GM21825 (cell line): ENCODE data around the gene SFI1.
"Not testable (repeated sequence)": the region's sequence is repeated elsewhere in the genome, so short reads cannot be mapped to it uniquely, and the experiment has no call there.

Experiments
- ATAC-seq: cut with Tn5 transposase; IDR thresholded peaks from one replicate; pipeline ENCODE4 v1.9.1; 2021; ENCODE audit warnings: mild to moderate bottlenecking, moderate library complexity; ENCODE audit not compliant: unreplicated experiment

SFI1 gene

GRCh38 chr22:31586137-31586920 is 90.0 kb downstream of the SFI1 start:
- ATAC-seq, result no peak

- no peak for ATAC-seq
Measured at GRCh38 chr22:31588970-31589675, 92.8 kb downstream of the SFI1 start.

GRCh38 chr22:31590161-31590560 is 93.8 kb downstream of the SFI1 start:
- not testable (repeated sequence) for ATAC-seq

- ATAC-seq, result no peak
Measured at GRCh38 chr22:31595271-31595670, 98.9 kb downstream of the SFI1 start.

GRCh38 chr22:31602259-31602952 is 106.1 kb downstream of the SFI1 start:
- no peak for ATAC-seq

- ATAC-seq, result no peak
Measured at GRCh38 chr22:31603081-31603525, 106.8 kb downstream of the SFI1 start.

- ATAC-seq, result no peak
Measured at GRCh38 chr22:31603574-31603973, 107.2 kb downstream of the SFI1 start.

- ATAC-seq, result no peak
Measured at GRCh38 chr22:31604137-31604705, 107.9 kb downstream of the SFI1 start.

- ATAC-seq, result no peak
Measured at GRCh38 chr22:31604746-31605705, 108.7 kb downstream of the SFI1 start.

- no peak for ATAC-seq
Measured at GRCh38 chr22:31605851-31606585, 109.7 kb downstream of the SFI1 start.

GRCh38 chr22:31607696-31608095 is 111.4 kb downstream of the SFI1 start:
- no peak for ATAC-seq

GRCh38 chr22:31609716-31610115 is 113.4 kb downstream of the SFI1 start:
- ATAC-seq, result no peak

GRCh38 chr22:31610611-31611010 is 114.3 kb downstream of the SFI1 start:
- no peak for ATAC-seq

- no peak for ATAC-seq
Measured at GRCh38 chr22:31611061-31611760, 114.9 kb downstream of the SFI1 start.

GRCh38 chr22:31612891-31613285 is 116.6 kb downstream of the SFI1 start:
- no peak for ATAC-seq

GRCh38 chr22:31613286-31613903 is 117.1 kb downstream of the SFI1 start:
- ATAC-seq, result no peak

- ATAC-seq, result no peak
Measured at GRCh38 chr22:31613904-31614296, 117.6 kb downstream of the SFI1 start.

- ATAC-seq, result no peak
Measured at GRCh38 chr22:31614781-31615490, 118.6 kb downstream of the SFI1 start.
